HepG2 (cell line): Measurements from ENCODE around the gene GRM2. TPM values are rescaled to one million over a fixed set of nuclear protein-coding genes. Genes with fewer than 3 reads are reported as not detected.
A peak's percentile ranks its signal among the peaks of the same experiment; 100 is the strongest.

Experiments used
- ATAD3A ChIP-seq: sonication (generic); formaldehyde crosslinking; IDR thresholded peaks from 2 replicates; pipeline ENCODE4 v1.4.0; 2020; ENCODE audit warnings: missing genetic modification reagents
- HDAC2 ChIP-seq: sonication (generic); formaldehyde crosslinking; IDR thresholded peaks from 2 replicates; pipeline ENCODE4 v1.4.0; 2020; ENCODE audit warnings: missing genetic modification reagents
- HNRNPL ChIP-seq: fragments of 200-400 bp; formaldehyde crosslinking; IDR thresholded peaks from 2 replicates; pipeline ENCODE4 v1.6.1; 2017; ENCODE audit warnings: mild to moderate bottlenecking, low read depth, low read length
- KDM5B ChIP-seq: sonication (generic); formaldehyde crosslinking; IDR thresholded peaks from 2 replicates; pipeline ENCODE4 v1.4.0; 2020; ENCODE audit warnings: missing genetic modification reagents, mild to moderate bottlenecking, borderline replicate concordance
- MAFG ChIP-seq: sonication (generic); formaldehyde crosslinking; IDR thresholded peaks from 2 replicates; pipeline ENCODE4 v1.5.1; 2020; ENCODE audit warnings: mild to moderate bottlenecking, missing genetic modification reagents
- MYC ChIP-seq: sonication (generic); formaldehyde crosslinking; IDR thresholded peaks from 2 replicates; pipeline ENCODE4 v1.9.0; 2021; ENCODE audit warnings: missing genetic modification reagents, borderline replicate concordance
- NCOA2 ChIP-seq: sonication (generic); formaldehyde crosslinking; IDR thresholded peaks from 2 replicates; pipeline ENCODE4 v1.8.0; 2022; ENCODE audit warnings: inconsistent platforms
- POLR2AphosphoS2 ChIP-seq: IDR thresholded peaks from 2 replicates; pipeline ENCODE4 v1.6.1; 2011; ENCODE audit warnings: low read depth, low read length, improper control_type of control experiment
- PTBP1 ChIP-seq: fragments of 200-400 bp; formaldehyde crosslinking; IDR thresholded peaks from 2 replicates; pipeline ENCODE4 v1.6.1; 2018; ENCODE audit warnings: low read length, low read depth; ENCODE audit not compliant: poor library complexity, severe bottlenecking
- SIN3A ChIP-seq: IDR thresholded peaks from 2 replicates; pipeline ENCODE4 v1.6.1; 2011; ENCODE audit warnings: low read depth, mild to moderate bottlenecking, control low read depth, low read length, borderline replicate concordance
- ZNF605 ChIP-seq: sonication (generic); formaldehyde crosslinking; IDR thresholded peaks from 2 replicates; pipeline ENCODE4 v1.8.0; 2022; ENCODE audit warnings: mild to moderate bottlenecking, missing genetic modification reagents
- polyA plus RNA-seq, 8 experiments: library from polyadenylated mRNA; depleted of rRNA in 3 of 8; stranded (reverse) in 7 of 8; unstranded in 1 of 8; fragments of >200 nt; fragmentation: Illumina TruSeq in 4 of 8; extraction: Trizol in 4 of 8; gene quantifications; 2 replicates each; pipeline versions ENCODE4 v1.2.1 to v1.2.3, GENCODE V29; 2011 to 2016; ENCODE audit warnings: low read depth in 4 of 8, missing spikeins in 1 of 8, mixed read lengths in 1 of 8; ENCODE audit not compliant: insufficient read depth in 1 of 8
- total RNA-seq, 5 experiments: library from RNA; depleted of rRNA; stranded (reverse); fragments of >200 nt; fragmentation: Illumina TruSeq; extraction: Trizol; gene quantifications; 2 replicates each; pipeline ENCODE4 v1.2.3, GENCODE V29; 2016; ENCODE audit warnings: low read depth in 1 of 5
- TF ChIP-seq, protein P1 (sequence below): sonication (generic); formaldehyde crosslinking; IDR thresholded peaks from 2 replicates; pipeline ENCODE4 v1.4.0; 2020; ENCODE audit warnings: missing genetic modification reagents
- TF ChIP-seq, protein P2 (sequence below): sonication (generic); formaldehyde crosslinking; IDR thresholded peaks from 2 replicates; pipeline ENCODE4 v1.8.1; 2023; ENCODE audit warnings: mild to moderate bottlenecking, missing genetic modification reagents
- TF ChIP-seq, protein P3 (sequence below): sonication (generic); formaldehyde crosslinking; IDR thresholded peaks from 2 replicates; pipeline ENCODE4 v1.8.0; 2022; ENCODE audit warnings: missing genetic modification reagents, mild to moderate bottlenecking, inconsistent platforms, borderline replicate concordance
- TF ChIP-seq, protein P4 (sequence below): sonication (generic); formaldehyde crosslinking; IDR thresholded peaks from 2 replicates; pipeline ENCODE4 v1.4.0; 2020; ENCODE audit warnings: mild to moderate bottlenecking, low read depth, missing genetic modification reagents
- TF ChIP-seq, protein P5 (sequence below): sonication (generic); formaldehyde crosslinking; IDR thresholded peaks from 2 replicates; pipeline ENCODE4 v1.4.0; 2020; ENCODE audit warnings: mild to moderate bottlenecking, missing genetic modification reagents

GRM2 gene
- total and polyA plus RNA-seq, 2 of the 13 experiments (the other 11 are each of a cell fraction or from before 2014, with no cell fraction given), result 0.04 to 0.07 TPM

DNA sequence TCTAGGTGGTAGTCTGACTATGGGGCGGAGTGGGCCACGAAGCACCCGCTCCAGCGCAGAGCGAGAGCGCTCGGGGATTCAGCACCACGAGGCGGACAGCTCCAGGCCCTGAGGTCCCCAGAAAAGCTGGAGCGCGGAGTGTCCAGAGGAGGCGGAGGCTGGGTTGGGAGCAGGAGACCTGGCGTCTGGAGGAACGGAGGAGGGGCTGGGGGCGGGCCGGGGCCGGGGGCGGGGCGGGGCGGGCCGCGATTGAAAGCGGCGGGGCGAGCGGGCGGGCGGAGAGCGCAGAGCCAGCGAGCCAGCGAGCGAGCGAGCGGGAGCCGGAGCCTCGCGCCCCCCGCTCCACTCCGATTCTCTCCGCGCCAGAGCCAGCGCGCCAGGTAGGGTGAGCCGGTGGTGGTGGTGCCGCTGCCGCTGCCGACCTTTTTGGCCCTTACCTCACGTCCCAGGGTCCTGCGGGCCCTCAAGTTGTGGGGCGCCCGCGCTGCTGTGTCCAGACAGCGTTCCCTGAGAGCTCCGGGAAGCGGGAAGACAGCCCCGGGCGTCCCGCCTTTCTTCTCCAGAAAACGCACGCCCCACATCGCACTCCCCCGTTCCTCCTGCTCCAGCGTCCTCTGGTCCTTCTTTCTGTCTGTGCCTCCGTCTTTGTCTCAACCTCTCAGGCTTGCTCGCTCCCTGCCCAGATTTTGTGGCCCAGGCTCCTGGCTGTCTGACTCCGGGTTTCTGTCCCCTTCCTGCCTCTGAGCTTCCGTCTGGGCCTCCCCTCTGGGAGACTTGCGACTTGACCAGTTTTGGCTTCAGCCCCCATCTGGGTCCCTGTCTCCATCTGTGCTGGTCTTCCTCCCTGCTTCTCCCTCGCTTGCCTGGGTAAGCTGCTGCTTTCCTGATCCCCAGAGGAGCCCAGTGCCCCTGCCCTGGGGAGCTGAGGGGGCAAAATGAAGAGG lies at the start of gene GRM2 (continued):
- TF ChIP-seq, protein P1, sequence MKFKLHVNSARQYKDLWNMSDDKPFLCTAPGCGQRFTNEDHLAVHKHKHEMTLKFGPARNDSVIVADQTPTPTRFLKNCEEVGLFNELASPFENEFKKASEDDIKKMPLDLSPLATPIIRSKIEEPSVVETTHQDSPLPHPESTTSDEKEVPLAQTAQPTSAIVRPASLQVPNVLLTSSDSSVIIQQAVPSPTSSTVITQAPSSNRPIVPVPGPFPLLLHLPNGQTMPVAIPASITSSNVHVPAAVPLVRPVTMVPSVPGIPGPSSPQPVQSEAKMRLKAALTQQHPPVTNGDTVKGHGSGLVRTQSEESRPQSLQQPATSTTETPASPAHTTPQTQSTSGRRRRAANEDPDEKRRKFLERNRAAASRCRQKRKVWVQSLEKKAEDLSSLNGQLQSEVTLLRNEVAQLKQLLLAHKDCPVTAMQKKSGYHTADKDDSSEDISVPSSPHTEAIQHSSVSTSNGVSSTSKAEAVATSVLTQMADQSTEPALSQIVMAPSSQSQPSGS (CRISPR knock-in tag), result no peak
- TF ChIP-seq, protein P2, sequence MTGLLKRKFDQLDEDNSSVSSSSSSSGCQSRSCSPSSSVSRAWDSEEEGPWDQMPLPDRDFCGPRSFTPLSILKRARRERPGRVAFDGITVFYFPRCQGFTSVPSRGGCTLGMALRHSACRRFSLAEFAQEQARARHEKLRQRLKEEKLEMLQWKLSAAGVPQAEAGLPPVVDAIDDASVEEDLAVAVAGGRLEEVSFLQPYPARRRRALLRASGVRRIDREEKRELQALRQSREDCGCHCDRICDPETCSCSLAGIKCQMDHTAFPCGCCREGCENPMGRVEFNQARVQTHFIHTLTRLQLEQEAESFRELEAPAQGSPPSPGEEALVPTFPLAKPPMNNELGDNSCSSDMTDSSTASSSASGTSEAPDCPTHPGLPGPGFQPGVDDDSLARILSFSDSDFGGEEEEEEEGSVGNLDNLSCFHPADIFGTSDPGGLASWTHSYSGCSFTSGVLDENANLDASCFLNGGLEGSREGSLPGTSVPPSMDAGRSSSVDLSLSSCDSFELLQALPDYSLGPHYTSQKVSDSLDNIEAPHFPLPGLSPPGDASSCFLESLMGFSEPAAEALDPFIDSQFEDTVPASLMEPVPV, result peak; percentile 61; the same call in 1 of the 2 replicates
- TF ChIP-seq MAFG (no peak), MYC (CRISPR knock-in tag) (0 out of 2 replicates have a peak, but pooled peaks have one; percentile 40), ATAD3A (CRISPR knock-in tag) (peak; percentile 93; the same call in 1 of the 2 replicates), HNRNPL (no peak), SIN3A (peak; percentile 86; the same call in 1 of the 2 replicates), PTBP1 (no peak), NCOA2 (CRISPR knock-in tag) (peak; percentile 40; the same call in 1 of the 2 replicates), POLR2AphosphoS2 (no peak), KDM5B (CRISPR knock-in tag) (peak; percentile 53; the same call in 1 of the 2 replicates), HDAC2 (peak; percentile 76; the same call in 1 of the 2 replicates), ZNF605 (CRISPR knock-in tag) (peak; percentile 24; the same call in 1 of the 2 replicates)
- TF ChIP-seq, protein P3, sequence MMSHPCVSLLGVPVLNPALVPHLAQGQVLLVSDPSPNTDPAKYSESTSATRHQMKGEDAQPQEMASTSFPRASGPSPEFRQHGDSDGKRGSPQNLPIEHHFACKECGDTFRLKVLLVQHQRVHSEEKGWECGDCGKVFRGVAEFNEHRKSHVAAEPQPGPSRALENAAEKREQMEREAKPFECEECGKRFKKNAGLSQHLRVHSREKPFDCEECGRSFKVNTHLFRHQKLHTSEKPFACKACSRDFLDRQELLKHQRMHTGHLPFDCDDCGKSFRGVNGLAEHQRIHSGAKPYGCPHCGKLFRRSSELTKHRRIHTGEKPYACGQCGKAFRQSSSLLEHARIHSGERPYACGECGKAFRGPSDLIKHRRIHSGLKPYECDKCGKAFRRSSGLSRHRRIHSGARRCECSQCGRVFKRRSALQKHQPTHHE (CRISPR knock-in tag), result no peak
- TF ChIP-seq, protein P4, sequence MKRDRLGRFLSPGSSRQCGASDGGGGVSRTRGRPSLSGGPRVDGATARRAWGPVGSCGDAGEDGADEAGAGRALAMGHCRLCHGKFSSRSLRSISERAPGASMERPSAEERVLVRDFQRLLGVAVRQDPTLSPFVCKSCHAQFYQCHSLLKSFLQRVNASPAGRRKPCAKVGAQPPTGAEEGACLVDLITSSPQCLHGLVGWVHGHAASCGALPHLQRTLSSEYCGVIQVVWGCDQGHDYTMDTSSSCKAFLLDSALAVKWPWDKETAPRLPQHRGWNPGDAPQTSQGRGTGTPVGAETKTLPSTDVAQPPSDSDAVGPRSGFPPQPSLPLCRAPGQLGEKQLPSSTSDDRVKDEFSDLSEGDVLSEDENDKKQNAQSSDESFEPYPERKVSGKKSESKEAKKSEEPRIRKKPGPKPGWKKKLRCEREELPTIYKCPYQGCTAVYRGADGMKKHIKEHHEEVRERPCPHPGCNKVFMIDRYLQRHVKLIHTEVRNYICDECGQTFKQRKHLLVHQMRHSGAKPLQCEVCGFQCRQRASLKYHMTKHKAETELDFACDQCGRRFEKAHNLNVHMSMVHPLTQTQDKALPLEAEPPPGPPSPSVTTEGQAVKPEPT, result no peak
- TF ChIP-seq, protein P5, sequence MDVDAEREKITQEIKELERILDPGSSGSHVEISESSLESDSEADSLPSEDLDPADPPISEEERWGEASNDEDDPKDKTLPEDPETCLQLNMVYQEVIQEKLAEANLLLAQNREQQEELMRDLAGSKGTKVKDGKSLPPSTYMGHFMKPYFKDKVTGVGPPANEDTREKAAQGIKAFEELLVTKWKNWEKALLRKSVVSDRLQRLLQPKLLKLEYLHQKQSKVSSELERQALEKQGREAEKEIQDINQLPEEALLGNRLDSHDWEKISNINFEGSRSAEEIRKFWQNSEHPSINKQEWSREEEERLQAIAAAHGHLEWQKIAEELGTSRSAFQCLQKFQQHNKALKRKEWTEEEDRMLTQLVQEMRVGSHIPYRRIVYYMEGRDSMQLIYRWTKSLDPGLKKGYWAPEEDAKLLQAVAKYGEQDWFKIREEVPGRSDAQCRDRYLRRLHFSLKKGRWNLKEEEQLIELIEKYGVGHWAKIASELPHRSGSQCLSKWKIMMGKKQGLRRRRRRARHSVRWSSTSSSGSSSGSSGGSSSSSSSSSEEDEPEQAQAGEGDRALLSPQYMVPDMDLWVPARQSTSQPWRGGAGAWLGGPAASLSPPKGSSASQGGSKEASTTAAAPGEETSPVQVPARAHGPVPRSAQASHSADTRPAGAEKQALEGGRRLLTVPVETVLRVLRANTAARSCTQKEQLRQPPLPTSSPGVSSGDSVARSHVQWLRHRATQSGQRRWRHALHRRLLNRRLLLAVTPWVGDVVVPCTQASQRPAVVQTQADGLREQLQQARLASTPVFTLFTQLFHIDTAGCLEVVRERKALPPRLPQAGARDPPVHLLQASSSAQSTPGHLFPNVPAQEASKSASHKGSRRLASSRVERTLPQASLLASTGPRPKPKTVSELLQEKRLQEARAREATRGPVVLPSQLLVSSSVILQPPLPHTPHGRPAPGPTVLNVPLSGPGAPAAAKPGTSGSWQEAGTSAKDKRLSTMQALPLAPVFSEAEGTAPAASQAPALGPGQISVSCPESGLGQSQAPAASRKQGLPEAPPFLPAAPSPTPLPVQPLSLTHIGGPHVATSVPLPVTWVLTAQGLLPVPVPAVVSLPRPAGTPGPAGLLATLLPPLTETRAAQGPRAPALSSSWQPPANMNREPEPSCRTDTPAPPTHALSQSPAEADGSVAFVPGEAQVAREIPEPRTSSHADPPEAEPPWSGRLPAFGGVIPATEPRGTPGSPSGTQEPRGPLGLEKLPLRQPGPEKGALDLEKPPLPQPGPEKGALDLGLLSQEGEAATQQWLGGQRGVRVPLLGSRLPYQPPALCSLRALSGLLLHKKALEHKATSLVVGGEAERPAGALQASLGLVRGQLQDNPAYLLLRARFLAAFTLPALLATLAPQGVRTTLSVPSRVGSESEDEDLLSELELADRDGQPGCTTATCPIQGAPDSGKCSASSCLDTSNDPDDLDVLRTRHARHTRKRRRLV (CRISPR knock-in tag), result peak; percentile 56; the same call in 1 of the 2 replicates
